NCI-H128 (cell line): ENCODE data around the gene ST8SIA4.

Experiments
- DNase-seq: peaks from one replicate; lab custom pipeline; 2025; ENCODE audit not compliant: unreplicated experiment; lab: John Stamatoyannopoulos, UW

The ST8SIA4 gene

GRCh38 chr5:100832252-100833230 is 70.5 kb downstream of the ST8SIA4 start:
- DNase-seq, result no peak

GRCh38 chr5:100828898-100829356 is 74.2 kb downstream of the ST8SIA4 start:
- DNase-seq, result no peak

GRCh38 chr5:100828071-100828897 is 74.8 kb downstream of the ST8SIA4 start:
- DNase-seq, result no peak

- DNase-seq, result peak; percentile 31
Measured at GRCh38 chr5:100827481-100827889, 75.6 kb downstream of the ST8SIA4 start.

- DNase-seq, result no peak
Measured at GRCh38 chr5:100826133-100826532, 76.9 kb downstream of the ST8SIA4 start.

GRCh38 chr5:100824635-100825034 is 78.4 kb downstream of the ST8SIA4 start:
- no peak for DNase-seq

- DNase-seq, result no peak
Measured at GRCh38 chr5:100823812-100824211, 79.3 kb downstream of the ST8SIA4 start.

- no peak for DNase-seq
Measured at GRCh38 chr5:100821751-100822150, 81.3 kb downstream of the ST8SIA4 start.

GRCh38 chr5:100818340-100818739 is 84.7 kb downstream of the ST8SIA4 start:
- no peak for DNase-seq

GRCh38 chr5:100803397-100803796 is 99.7 kb downstream of the ST8SIA4 start:
- no peak for DNase-seq

- no peak for DNase-seq
Measured at GRCh38 chr5:100802208-100802607, 100.9 kb downstream of the ST8SIA4 start.

GRCh38 chr5:100800562-100800961 is 102.5 kb downstream of the ST8SIA4 start:
- no peak for DNase-seq

GRCh38 chr5:100799166-100799565 is 103.9 kb downstream of the ST8SIA4 start:
- DNase-seq, result no peak

GRCh38 chr5:100797861-100798260 is 105.2 kb downstream of the ST8SIA4 start:
- DNase-seq, result no peak

GRCh38 chr5:100796851-100797250 is 106.2 kb downstream of the ST8SIA4 start:
- DNase-seq, result no peak

- no peak for DNase-seq
Measured at GRCh38 chr5:100794844-100795243, 108.2 kb downstream of the ST8SIA4 start.

GRCh38 chr5:100794218-100794617 is 108.9 kb downstream of the ST8SIA4 start:
- no peak for DNase-seq

- DNase-seq, result no peak
Measured at GRCh38 chr5:100792781-100793180, 110.3 kb downstream of the ST8SIA4 start.

GRCh38 chr5:100791391-100791790 is 111.7 kb downstream of the ST8SIA4 start:
- no peak for DNase-seq

- DNase-seq, result no peak
Measured at GRCh38 chr5:100790951-100791350, 112.1 kb downstream of the ST8SIA4 start.

- no peak for DNase-seq
Measured at GRCh38 chr5:100790170-100790665, 112.9 kb downstream of the ST8SIA4 start.
